GM18517 (cell line): Measurements from ENCODE around the gene UCP3.
"Not testable (repeated sequence)": the region's sequence is repeated elsewhere in the genome, so short reads cannot be mapped to it uniquely, and the experiment has no call there.

Experiments used
- ATAC-seq: cut with Tn5 transposase; IDR thresholded peaks from one replicate; pipeline ENCODE4 v1.9.1; 2021; ENCODE audit warnings: mild to moderate bottlenecking, moderate library complexity; ENCODE audit not compliant: unreplicated experiment

The UCP3 gene

GRCh38 chr11:74002832-74003231, 6.1 kb downstream of the UCP3 start:
- ATAC-seq: no peak

- no peak for ATAC-seq
These were observed 7.0 kb downstream of the UCP3 start for GRCh38 chr11:74001822-74002286.

GRCh38 chr11:74000307-74001133, 8.4 kb downstream of the UCP3 start:
- ATAC-seq: no peak

- no peak for ATAC-seq
These were observed 9.1 kb downstream of the UCP3 start for GRCh38 chr11:73999581-74000306.

GRCh38 chr11:73998846-73999575, 9.9 kb downstream of the UCP3 start:
- no peak for ATAC-seq

GRCh38 chr11:73997120-73997770, 11.6 kb downstream of the UCP3 start:
- ATAC-seq: no peak

GRCh38 chr11:73996161-73996747, 12.6 kb downstream of the UCP3 start:
- no peak for ATAC-seq

GRCh38 chr11:73995731-73996130, 13.2 kb downstream of the UCP3 start:
- ATAC-seq: peak; percentile 30

GRCh38 chr11:73995247-73995646, 13.6 kb downstream of the UCP3 start:
- peak; percentile 54 for ATAC-seq

GRCh38 chr11:73991471-73992006, 17.3 kb downstream of the UCP3 start:
- ATAC-seq: no peak

GRCh38 chr11:73990730-73991129, 18.2 kb downstream of the UCP3 start:
- no peak for ATAC-seq

GRCh38 chr11:73989156-73989555, 19.7 kb downstream of the UCP3 start:
- no peak for ATAC-seq

GRCh38 chr11:73988227-73988626, 20.7 kb downstream of the UCP3 start:
- ATAC-seq: no peak

- ATAC-seq: not testable (repeated sequence)
These were observed 23.2 kb downstream of the UCP3 start for GRCh38 chr11:73985661-73986060.

GRCh38 chr11:73983741-73984538, 24.9 kb downstream of the UCP3 start:
- ATAC-seq: no peak

GRCh38 chr11:73982990-73983740, 25.7 kb downstream of the UCP3 start:
- ATAC-seq: peak; percentile 60

GRCh38 chr11:73982595-73982989, 26.3 kb downstream of the UCP3 start, which contains the start of gene UCP2:
Gene UCP2 (minus strand): TSS chr11:73982843. CDS start chr11:73978378, 4,465 bp downstream.
- ATAC-seq: peak; percentile 42

- no peak for ATAC-seq
These were observed 27.7 kb downstream of the UCP3 start for GRCh38 chr11:73981051-73981805.
